WTC11 (cell line): Measurements from ENCODE around the gene MAGI2. TPM values are rescaled to one million over a fixed set of nuclear protein-coding genes. Genes with fewer than 3 reads are reported as not detected.

Experiments used
- ATAC-seq: fragments of 200-7000 bp; cut with Tn5 transposase; 2 replicates; pipeline ENCODE4 v1.10.0; 2021; ENCODE audit warnings: mild to moderate bottlenecking, moderate library complexity
- CTCF ChIA-PET: fragments of 300-600 bp; sonication (Branson Sonifier 250); formaldehyde crosslinking; loops from one replicate; lab custom pipeline; 2021; ENCODE audit warnings: antibody characterized with exemption; lab: Charles Lee
- POLR2A ChIA-PET: fragments of 350-600 bp; sonication (Branson Sonifier 250); formaldehyde crosslinking; loops from one replicate; lab custom pipeline; 2021; ENCODE audit warnings: antibody characterized with exemption; lab: Charles Lee
- DNase-seq: peaks from one replicate; pipeline ENCODE4 v3.0.0; 2021; ENCODE audit warnings: low spot score
- H3K27ac Mint-ChIP-seq: 2 replicates; pipeline ENCODE4 v1.8.0; 2021; ENCODE audit warnings: mixed read lengths
- H3K27me3 Mint-ChIP-seq: 2 replicates; pipeline ENCODE4 v1.8.0; 2021; ENCODE audit warnings: low read depth, mild to moderate bottlenecking, moderate library complexity, mixed read lengths
- H3K36me3 Mint-ChIP-seq: 2 replicates; pipeline ENCODE4 v1.8.0; 2021; ENCODE audit warnings: mixed read lengths
- H3K4me1 Mint-ChIP-seq: 2 replicates; pipeline ENCODE4 v1.8.0; 2022; ENCODE audit warnings: mixed read lengths
- H3K4me3 Mint-ChIP-seq: 2 replicates; pipeline ENCODE4 v1.8.0; 2021; ENCODE audit warnings: mild to moderate bottlenecking, moderate library complexity, mixed read lengths
- H3K9me3 Mint-ChIP-seq: 2 replicates; pipeline ENCODE4 v1.8.0; 2021; ENCODE audit warnings: mixed read lengths
- CBFB ChIP-seq: sonication (generic); formaldehyde crosslinking; IDR thresholded peaks from 2 replicates; pipeline ENCODE4 v1.8.1; 2022; ENCODE audit warnings: mild to moderate bottlenecking, low read depth, missing genetic modification reagents
- CDX4 ChIP-seq: fragments of 250-450 bp; sonication (Bioruptor Pico); IDR thresholded peaks from 2 replicates; pipeline ENCODE4 v1.9.0; 2021; ENCODE audit warnings: moderate library complexity, mild to moderate bottlenecking, inconsistent platforms, borderline replicate concordance
- ESRRA ChIP-seq: sonication (generic); formaldehyde crosslinking; IDR thresholded peaks from 2 replicates; pipeline ENCODE4 v1.8.1; 2022; ENCODE audit warnings: mild to moderate bottlenecking, missing genetic modification reagents, borderline replicate concordance
- FOXK1 ChIP-seq: sonication (generic); formaldehyde crosslinking; IDR thresholded peaks from 2 replicates; pipeline ENCODE4 v1.8.0; 2022; ENCODE audit warnings: mild to moderate bottlenecking, moderate library complexity, missing genetic modification reagents
- HMGA2 ChIP-seq: fragments of 250-450 bp; sonication (Bioruptor Pico); IDR thresholded peaks from 2 replicates; pipeline ENCODE4 v1.4.0; 2021; ENCODE audit warnings: mild to moderate bottlenecking, moderate library complexity
- IRF1 ChIP-seq: sonication (generic); formaldehyde crosslinking; IDR thresholded peaks from 2 replicates; pipeline ENCODE4 v1.8.0; 2023; ENCODE audit warnings: missing genetic modification reagents
- IRF2 ChIP-seq: sonication (generic); formaldehyde crosslinking; IDR thresholded peaks from 2 replicates; pipeline ENCODE4 v1.8.0; 2022; ENCODE audit warnings: low read depth, missing genetic modification reagents, borderline replicate concordance
- KAT7 ChIP-seq: sonication (generic); formaldehyde crosslinking; IDR thresholded peaks from 2 replicates; pipeline ENCODE4 v1.8.1; 2023; ENCODE audit warnings: missing genetic modification reagents, mild to moderate bottlenecking, borderline replicate concordance
- MLX ChIP-seq: sonication (generic); formaldehyde crosslinking; IDR thresholded peaks from 2 replicates; pipeline ENCODE4 v1.8.1; 2023; ENCODE audit warnings: mild to moderate bottlenecking, missing genetic modification reagents, moderate library complexity
- MYBL2 ChIP-seq: sonication (generic); formaldehyde crosslinking; IDR thresholded peaks from 2 replicates; pipeline ENCODE4 v1.8.1; 2023; ENCODE audit warnings: mild to moderate bottlenecking, moderate library complexity, missing genetic modification reagents
- NFATC4 ChIP-seq: fragments of 250-450 bp; sonication (Bioruptor Pico); IDR thresholded peaks from 2 replicates; pipeline ENCODE4 v1.9.0; 2021; ENCODE audit warnings: mild to moderate bottlenecking
- NFE2L1 ChIP-seq: sonication (generic); formaldehyde crosslinking; IDR thresholded peaks from 2 replicates; pipeline ENCODE4 v1.8.1; 2023; ENCODE audit warnings: missing genetic modification reagents
- OVOL2 ChIP-seq: fragments of 250-450 bp; sonication (Bioruptor Pico); IDR thresholded peaks from 2 replicates; pipeline ENCODE4 v1.9.0; 2021; ENCODE audit warnings: mild to moderate bottlenecking, borderline replicate concordance
- SMAD4 ChIP-seq: sonication (generic); formaldehyde crosslinking; IDR thresholded peaks from 2 replicates; pipeline ENCODE4 v1.8.0; 2022; ENCODE audit warnings: mild to moderate bottlenecking, missing genetic modification reagents
- SOX15 ChIP-seq: fragments of 250-450 bp; sonication (Bioruptor Pico); IDR thresholded peaks from 2 replicates; pipeline ENCODE4 v1.9.0; 2021; ENCODE audit warnings: mild to moderate bottlenecking
- STAT6 ChIP-seq: sonication (generic); formaldehyde crosslinking; conservative IDR thresholded peaks from 2 replicates; pipeline ENCODE4 v1.8.1; 2023; ENCODE audit warnings: mild to moderate bottlenecking, low read depth, missing genetic modification reagents, moderate library complexity
- TEAD4 ChIP-seq: sonication (generic); formaldehyde crosslinking; IDR thresholded peaks from 2 replicates; pipeline ENCODE4 v1.8.0; 2022; ENCODE audit warnings: mild to moderate bottlenecking, missing genetic modification reagents
- TP53 ChIP-seq: sonication (generic); formaldehyde crosslinking; IDR thresholded peaks from 2 replicates; pipeline ENCODE4 v1.8.1; 2023; ENCODE audit warnings: mild to moderate bottlenecking, missing genetic modification reagents
- ZNF423 ChIP-seq: fragments of 250-450 bp; sonication (Bioruptor Pico); IDR thresholded peaks from 2 replicates; pipeline ENCODE4 v2.1.2; 2022; ENCODE audit warnings: mild to moderate bottlenecking, moderate library complexity
- ZNF671 ChIP-seq: fragments of 250-450 bp; sonication (Bioruptor Pico); IDR thresholded peaks from 2 replicates; pipeline ENCODE4 v1.8.0; 2021; ENCODE audit warnings: mild to moderate bottlenecking
- total RNA-seq: library from RNA; stranded (reverse); gene quantifications from 3 replicates; pipeline ENCODE4 v1.2.3, GENCODE V29; 2021
- TF ChIP-seq, protein P1 (sequence below): sonication (generic); formaldehyde crosslinking; conservative IDR thresholded peaks from 2 replicates; pipeline ENCODE4 v1.8.1; 2022; ENCODE audit warnings: mild to moderate bottlenecking, missing genetic modification reagents
- TF ChIP-seq, protein P2 (sequence below): sonication (generic); formaldehyde crosslinking; IDR thresholded peaks from 2 replicates; pipeline ENCODE4 v1.8.1; 2023; ENCODE audit warnings: mild to moderate bottlenecking, missing genetic modification reagents

MAGI2 gene
- total RNA-seq, 1 experiment from 2014 or later: 26.6 TPM

DNA sequence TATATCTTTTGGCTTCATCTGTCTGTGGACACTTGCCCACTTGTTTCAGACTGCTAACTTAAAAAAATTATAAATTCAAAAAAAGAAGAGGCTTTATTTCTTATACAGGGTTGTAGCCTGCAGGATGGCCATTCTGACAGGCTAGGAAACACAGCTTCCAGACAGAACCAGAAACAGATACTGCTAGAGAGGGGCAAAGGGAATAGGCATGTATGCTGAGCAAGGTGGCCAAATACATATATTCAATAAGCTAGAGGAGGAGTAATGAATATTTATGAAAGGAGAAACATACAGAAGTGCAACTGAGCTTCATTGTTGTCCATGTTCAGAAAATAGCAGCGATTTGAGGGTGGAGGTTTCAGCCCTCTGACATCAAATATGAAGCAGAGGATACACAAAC lies 22.0 kb upstream of the MAGI2 start:
- ChIA-PET CTCF (no interaction called here), POLR2A (no interaction called here)
- 0 out of 2 replicates have a peak, but pooled peaks cover 3% of the 10 kb centered on the region for H3K4me1 Mint-ChIP-seq
- no peak overlapping the region for H3K27ac Mint-ChIP-seq
- no peaks in the 10 kb centered on the region for H3K27me3 Mint-ChIP-seq
- TF ChIP-seq IRF2 (CRISPR knock-in tag): no peak
- no peak for TF ChIP-seq ZNF671
- no peak for TF ChIP-seq SMAD4 (CRISPR knock-in tag)
- no peak for TF ChIP-seq TEAD4 (CRISPR knock-in tag)
- no peak for ATAC-seq
- H3K4me3 Mint-ChIP-seq: no peak overlapping the region
- no peaks in the 10 kb centered on the region for H3K9me3 Mint-ChIP-seq
- no peaks in the 10 kb centered on the region for H3K36me3 Mint-ChIP-seq
- DNase-seq: no peak

DNA sequence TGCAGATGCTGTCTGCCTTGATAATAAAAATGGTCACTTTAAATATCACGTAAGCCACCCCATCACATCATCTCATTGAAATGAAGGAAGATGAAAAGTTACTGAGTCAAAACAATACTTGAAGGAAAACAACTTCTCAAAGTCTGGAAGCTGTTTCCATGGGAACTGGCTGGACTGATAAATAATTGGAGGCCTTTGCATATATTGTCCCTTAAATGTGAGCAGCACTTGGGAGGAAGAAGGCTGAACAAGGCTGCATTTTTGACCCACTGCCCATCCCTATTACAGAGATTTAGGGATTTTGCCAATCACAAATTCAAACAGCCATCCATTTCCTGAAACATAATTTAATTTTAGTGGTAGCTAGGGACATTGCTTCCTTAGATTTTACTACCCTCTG lies 18.2 kb upstream of the MAGI2 start:
- no peaks in the 10 kb centered on the region for H3K36me3 Mint-ChIP-seq
- H3K27ac Mint-ChIP-seq: no peak overlapping the region
- peaks cover 7% of the 10 kb centered on the region; the same call in 1 of the 2 replicates for H3K4me1 Mint-ChIP-seq
- no peak for DNase-seq
- TF ChIP-seq STAT6 (CRISPR knock-in tag) (no peak), ESRRA (CRISPR knock-in tag) (no peak), NFE2L1 (CRISPR knock-in tag) (no peak), ZNF423 (CRISPR knock-in tag) (no peak), CDX4 (CRISPR knock-in tag) (no peak), SMAD4 (CRISPR knock-in tag) (no peak)
- no peak for ATAC-seq
- POLR2A ChIA-PET: no interaction called here
- H3K4me3 Mint-ChIP-seq: no peak overlapping the region
- H3K27me3 Mint-ChIP-seq: no peaks in the 10 kb centered on the region
- no peaks in the 10 kb centered on the region for H3K9me3 Mint-ChIP-seq
- CTCF ChIA-PET: no interaction called here

DNA sequence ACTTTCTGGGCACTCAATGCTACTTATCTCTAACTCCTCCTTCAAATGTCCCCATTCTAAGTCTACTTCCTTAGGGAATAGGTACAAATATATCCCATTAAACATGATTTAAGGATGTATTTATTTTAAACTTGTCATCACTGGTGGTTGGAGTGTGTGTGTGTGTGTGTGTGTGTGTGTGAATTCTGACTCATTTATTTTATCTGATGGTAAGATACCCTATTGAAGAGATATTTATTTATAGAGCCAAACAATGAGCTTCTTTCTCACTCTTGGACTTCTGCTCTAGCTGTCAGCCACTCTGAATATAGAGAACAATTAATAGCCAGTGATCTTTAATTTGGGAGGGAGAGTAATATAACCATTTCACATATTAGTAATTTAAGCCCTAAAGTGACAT lies 17.8 kb upstream of the MAGI2 start:
- no peak overlapping the region for H3K4me3 Mint-ChIP-seq
- DNase-seq (no peak), ATAC-seq (no peak)
- ChIA-PET POLR2A (no interaction called here), CTCF (no interaction called here)
- no peak overlapping the region for H3K27ac Mint-ChIP-seq
- H3K4me1 Mint-ChIP-seq: peaks cover 7% of the 10 kb centered on the region; the same call in 1 of the 2 replicates
- no peak for TF ChIP-seq KAT7 (CRISPR knock-in tag)
- TF ChIP-seq MYBL2 (CRISPR knock-in tag): no peak
- TF ChIP-seq TEAD4 (CRISPR knock-in tag): no peak
- TF ChIP-seq SOX15 (CRISPR knock-in tag): no peak
- TF ChIP-seq, protein P1, sequence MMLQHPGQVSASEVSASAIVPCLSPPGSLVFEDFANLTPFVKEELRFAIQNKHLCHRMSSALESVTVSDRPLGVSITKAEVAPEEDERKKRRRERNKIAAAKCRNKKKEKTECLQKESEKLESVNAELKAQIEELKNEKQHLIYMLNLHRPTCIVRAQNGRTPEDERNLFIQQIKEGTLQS: no peak
- no peak for TF ChIP-seq CBFB (CRISPR knock-in tag)
- no peak for TF ChIP-seq HMGA2
- TF ChIP-seq OVOL2 (CRISPR knock-in tag): no peak
- TF ChIP-seq MLX (CRISPR knock-in tag): no peak
- TF ChIP-seq TP53 (CRISPR knock-in tag): no peak
- no peak for TF ChIP-seq IRF1 (CRISPR knock-in tag)
- TF ChIP-seq FOXK1 (CRISPR knock-in tag): no peak
- no peak for TF ChIP-seq NFATC4 (CRISPR knock-in tag)
- TF ChIP-seq, protein P2, sequence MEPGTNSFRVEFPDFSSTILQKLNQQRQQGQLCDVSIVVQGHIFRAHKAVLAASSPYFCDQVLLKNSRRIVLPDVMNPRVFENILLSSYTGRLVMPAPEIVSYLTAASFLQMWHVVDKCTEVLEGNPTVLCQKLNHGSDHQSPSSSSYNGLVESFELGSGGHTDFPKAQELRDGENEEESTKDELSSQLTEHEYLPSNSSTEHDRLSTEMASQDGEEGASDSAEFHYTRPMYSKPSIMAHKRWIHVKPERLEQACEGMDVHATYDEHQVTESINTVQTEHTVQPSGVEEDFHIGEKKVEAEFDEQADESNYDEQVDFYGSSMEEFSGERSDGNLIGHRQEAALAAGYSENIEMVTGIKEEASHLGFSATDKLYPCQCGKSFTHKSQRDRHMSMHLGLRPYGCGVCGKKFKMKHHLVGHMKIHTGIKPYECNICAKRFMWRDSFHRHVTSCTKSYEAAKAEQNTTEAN (CRISPR knock-in tag): no peak
- H3K9me3 Mint-ChIP-seq: no peaks in the 10 kb centered on the region
- H3K27me3 Mint-ChIP-seq: no peaks in the 10 kb centered on the region
- no peaks in the 10 kb centered on the region for H3K36me3 Mint-ChIP-seq
